GM19463 (cell line): ENCODE results near the gene SSNA1.

Experiments used
- ATAC-seq: cut with Tn5 transposase; IDR thresholded peaks from one replicate; pipeline ENCODE4 v1.9.1; 2021; ENCODE audit warnings: mild to moderate bottlenecking, moderate library complexity; ENCODE audit not compliant: unreplicated experiment

SSNA1 gene

GRCh38 chr9:137150617-137151457 lies 37.6 kb upstream of the SSNA1 start:
- ATAC-seq, result peak; percentile 53

- no peak for ATAC-seq
Measured at GRCh38 chr9:137152844-137153405, 35.6 kb upstream of the SSNA1 start.

DNA sequence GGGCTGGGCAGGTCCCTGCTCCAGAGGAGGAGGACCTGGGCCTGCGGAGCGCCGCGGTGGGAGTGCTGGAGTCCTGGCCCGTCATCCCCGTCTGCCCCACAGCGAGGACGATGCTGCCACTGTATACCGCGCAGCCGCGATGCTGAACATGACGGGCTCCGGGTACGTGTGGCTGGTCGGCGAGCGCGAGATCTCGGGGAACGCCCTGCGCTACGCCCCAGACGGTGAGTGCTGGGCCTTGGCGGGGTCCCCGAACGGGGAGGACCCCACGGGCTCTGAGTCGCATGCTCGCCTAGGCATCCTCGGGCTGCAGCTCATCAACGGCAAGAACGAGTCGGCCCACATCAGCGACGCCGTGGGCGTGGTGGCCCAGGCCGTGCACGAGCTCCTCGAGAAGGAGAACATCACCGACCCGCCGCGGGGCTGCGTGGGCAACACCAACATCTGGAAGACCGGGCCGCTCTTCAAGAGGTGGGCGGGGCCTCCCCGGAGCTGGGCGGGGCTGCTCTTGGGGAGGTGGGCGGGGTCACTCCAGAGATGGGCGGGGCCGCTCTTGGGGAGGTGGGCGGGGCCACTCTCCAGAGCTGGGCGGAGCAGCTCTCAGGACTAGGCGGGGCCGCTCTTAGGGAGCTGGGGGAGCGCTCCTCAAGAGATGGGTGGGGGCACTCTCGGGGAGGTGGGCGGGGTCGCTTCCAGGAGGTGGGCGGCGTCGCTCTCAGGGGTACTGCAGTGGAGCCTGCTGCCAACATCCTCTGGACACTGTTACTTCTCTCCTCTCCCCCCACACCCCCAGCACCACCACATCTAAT lies 31.7 kb upstream of the SSNA1 start:
- ATAC-seq, result no peak

DNA sequence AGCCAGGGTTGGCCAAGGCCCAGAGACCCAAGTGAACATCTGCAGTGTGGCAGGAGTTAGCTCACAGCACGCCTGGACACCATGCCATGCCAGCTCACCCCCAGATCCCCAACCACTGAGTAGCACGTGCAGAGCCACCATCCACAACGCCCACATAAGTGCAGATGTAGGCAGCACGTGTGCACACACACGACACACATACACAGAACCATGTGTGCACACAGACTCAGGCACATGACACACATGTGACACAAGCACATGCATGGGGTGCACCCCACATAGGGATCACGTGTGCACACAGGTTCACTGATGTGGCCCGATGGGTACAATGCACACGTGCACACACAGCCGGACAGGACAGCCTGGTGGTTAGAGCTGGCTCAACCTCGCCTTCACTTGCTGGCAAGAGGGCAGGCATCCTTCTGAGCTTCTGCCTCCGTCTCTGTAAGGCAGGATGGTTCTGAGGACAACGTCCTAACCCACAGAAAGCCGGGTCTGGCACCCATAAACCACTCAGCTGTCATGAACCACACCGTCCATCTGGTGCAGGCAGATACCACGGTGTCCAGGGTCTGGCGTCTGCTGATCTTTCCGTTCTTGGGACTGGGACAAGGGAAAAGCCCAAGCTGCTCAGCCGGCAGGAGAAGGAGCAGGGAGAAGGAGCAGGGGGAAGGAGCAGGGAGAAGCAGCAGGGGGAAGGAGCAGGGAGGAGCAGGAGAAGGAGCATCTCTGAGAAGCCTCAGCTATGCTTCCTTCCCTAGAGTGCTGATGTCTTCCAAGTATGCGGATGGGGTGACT lies 30.7 kb upstream of the SSNA1 start:
- no peak for ATAC-seq

DNA sequence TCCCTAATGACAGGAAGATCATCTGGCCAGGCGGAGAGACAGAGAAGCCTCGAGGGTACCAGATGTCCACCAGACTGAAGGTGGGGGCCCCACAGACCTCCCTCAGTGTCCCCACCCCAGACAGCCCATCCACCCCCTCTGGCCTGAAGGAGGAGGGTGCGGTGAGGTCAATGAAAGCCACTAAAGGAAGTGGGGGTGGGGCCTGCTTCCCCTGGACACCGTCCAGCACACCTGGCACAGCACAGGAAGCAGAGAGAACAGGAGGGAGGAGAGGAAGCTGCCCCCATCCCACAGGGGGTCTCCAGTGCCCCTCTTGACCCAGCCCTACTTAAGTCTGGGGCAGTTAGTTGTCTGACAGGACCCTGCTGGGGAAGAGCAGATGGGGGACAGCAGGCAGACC lies 29.9 kb upstream of the SSNA1 start:
- ATAC-seq, result no peak

DNA sequence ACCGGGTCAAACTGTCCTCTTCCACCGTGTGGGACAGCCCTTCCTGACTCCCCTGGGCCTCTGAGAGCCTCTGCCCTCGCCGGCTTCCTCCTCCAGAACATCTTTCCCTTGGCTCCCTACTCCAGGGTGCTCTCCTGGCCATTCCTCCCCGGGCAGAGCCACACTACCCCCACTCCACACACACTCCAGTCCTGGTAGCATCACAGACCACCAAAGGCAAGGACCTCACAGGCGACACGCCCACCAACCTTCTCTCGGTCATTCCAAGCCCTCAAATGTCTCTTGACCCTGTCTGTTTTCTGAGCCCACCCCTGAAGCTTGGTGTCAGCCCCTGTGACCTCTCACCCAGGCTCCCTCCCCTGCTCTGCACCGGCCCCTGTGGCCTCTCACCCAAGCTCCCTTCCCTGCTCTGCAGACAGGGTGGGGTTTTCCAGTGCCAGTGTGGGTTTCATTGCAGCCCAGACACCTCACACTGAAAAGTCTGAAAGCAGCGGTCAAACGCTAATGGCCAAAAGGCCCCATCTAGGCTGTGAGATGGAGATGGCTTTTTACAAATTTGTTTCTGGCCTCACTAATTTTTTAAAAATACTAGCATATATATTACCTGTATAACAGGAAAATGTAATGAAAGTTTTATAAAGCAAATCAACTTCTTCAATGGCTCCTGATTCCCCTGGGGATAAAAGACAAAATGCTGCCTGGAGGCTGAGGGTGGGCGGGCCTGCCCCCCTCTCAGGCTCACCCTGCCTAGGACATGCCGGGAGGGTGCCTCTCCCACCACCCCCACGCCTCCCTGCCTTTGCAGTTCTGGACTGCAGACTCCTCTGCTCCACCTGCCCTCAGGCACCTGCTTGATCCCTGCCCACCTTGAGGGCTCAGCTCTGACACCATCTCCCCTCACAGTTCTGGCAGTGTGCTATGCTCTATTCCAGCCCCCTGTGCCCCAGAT lies 29.1 kb upstream of the SSNA1 start:
- ATAC-seq, result no peak

DNA sequence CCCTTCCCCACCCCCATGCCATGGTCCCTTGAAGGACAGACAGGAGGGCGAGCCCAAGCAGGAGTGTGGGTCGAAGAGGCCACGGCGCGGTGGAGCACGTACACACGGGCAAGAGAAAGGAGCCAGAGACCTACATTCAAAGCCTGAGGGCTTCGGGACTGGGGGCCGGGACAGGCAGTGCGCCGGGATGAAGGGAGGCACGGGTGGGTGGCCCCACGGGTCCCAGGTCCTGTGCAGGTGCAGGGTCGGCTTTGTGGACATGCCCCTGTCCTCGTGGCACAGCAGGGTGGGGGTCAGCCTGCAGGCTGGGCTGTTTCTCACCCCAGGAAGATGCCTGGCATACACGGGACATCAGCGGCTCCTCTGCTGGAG lies 28.4 kb upstream of the SSNA1 start:
- no peak for ATAC-seq

GRCh38 chr9:137160716-137161557 lies 27.5 kb upstream of the SSNA1 start:
- no peak for ATAC-seq

DNA sequence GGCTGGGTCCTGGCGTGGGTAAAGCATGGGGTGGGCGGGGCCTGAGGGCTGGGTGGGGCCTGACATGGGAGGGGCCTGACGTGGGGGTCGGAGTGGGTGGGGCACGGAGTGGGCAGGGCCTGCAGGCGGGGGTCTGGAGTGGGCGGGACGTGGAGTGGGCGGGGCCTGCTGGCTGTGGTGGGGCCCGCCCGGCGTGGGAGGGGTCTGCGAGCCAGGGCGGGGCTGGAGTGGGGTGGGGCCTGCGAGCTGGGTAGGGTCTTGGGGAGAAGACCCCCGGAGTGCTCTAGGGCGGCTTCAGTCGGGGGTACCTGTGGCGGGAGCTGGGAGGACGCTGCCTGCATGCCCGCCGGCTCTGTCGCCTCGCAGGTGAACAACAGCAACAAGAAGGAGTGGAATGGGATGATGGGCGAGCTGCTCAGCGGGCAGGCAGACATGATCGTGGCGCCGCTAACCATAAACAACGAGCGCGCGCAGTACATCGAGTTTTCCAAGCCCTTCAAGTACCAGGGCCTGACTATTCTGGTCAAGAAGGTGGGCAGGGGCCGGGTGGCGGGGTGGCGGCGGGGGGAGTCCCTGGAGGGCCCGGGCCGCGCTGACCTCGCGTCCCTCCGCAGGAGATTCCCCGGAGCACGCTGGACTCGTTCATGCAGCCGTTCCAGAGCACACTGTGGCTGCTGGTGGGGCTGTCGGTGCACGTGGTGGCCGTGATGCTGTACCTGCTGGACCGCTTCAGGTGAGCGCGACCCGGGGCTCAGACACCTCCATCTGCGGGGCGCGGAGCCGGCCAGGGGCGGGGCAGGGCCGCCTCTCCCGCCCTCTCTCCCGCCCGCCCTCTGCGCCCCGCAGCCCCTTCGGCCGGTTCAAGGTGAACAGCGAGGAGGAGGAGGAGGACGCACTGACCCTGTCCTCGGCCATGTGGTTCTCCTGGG lies 26.7 kb upstream of the SSNA1 start:
- no peak for ATAC-seq

DNA sequence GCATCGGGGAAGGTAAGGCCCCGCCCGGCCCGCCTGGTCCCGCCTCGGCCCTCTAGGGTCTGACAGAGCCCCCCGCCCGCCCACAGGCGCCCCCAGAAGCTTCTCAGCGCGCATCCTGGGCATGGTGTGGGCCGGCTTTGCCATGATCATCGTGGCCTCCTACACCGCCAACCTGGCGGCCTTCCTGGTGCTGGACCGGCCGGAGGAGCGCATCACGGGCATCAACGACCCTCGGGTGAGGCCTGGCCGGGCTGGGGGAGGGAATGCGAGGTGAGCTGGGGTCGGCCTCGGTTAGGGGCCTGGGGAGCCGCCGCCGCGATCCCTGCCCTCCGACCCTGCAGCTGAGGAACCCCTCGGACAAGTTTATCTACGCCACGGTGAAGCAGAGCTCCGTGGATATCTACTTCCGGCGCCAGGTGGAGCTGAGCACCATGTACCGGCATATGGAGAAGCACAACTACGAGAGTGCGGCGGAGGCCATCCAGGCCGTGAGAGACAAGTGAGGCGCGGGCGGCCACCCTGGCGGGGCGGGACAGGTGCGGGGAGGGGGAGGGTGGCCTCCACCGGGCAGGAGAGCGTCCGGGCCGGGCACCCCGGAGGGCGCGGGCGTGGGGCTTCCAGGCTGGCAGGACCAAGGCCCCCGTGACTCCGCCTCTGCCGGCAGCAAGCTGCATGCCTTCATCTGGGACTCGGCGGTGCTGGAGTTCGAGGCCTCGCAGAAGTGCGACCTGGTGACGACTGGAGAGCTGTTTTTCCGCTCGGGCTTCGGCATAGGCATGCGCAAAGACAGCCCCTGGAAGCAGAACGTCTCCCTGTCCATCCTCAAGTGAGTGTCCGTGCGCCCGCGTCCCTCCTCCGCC lies 25.7 kb upstream of the SSNA1 start:
- no peak for ATAC-seq

DNA sequence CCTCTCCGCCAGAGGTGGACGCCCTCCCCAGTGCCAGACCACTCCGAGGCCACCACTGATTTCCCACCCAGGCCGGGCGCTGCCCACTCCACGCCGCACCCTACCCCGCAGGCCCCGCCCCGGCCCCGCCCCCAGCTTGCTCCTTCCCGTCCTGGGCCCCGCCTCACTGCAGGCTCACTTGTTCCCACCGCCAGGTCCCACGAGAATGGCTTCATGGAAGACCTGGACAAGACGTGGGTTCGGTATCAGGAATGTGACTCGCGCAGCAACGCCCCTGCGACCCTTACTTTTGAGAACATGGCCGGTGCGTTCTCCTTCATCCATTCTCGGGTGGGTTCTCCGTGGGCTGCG lies 25.1 kb upstream of the SSNA1 start:
- no peak for ATAC-seq

DNA sequence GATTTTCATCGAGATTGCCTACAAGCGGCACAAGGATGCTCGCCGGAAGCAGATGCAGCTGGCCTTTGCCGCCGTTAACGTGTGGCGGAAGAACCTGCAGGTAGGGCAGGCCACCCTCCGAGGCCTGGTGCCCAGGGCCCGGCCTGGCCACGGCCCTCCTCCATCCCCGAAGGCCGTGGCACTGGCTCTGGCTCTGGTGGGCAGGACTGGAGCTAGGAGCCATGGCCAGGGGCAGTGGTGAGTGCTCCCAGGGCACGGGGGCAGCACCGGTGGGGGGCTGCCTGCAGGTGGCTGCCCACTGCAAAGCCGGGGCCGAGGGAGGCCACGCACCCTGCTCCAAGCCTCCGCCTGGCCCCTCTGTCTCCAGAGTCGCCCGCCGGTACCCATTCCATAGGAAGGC lies 24.7 kb upstream of the SSNA1 start:
- no peak for ATAC-seq

- no peak for ATAC-seq
Measured at GRCh38 chr9:137164370-137165249, 23.9 kb upstream of the SSNA1 start.

DNA sequence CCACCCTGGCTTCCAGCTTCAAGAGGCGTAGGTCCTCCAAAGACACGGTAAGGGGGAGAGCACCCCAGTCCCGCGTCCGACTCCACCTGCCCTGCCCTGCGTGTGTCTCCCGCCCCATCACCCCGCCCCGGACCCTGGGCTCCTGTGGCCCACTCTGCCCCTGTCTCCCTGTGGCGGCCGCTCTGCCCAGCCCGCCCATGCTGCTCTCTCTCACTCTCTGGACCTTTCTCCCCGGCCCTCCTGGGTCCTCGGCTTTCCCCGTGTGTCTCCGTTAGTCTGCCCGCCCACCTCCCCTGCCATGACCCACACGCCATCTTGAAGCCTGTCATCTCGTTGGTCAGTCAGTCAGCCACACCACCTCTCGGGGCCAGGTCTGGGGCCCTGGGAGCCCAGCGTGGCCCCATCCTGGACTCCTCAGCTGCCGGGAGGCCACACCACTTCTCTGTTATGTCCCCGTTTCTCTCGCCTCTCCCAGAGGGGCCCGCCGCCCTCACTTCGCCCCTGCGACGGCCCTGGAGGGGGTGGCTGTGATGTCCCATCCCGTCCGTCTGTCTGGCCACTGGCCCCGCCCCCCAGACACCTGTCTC lies 23.1 kb upstream of the SSNA1 start:
- ATAC-seq, result no peak

- no peak for ATAC-seq
Measured at GRCh38 chr9:137166380-137167229, 21.9 kb upstream of the SSNA1 start.
